ENCODE results near the gene MAP4K4.

MAP4K4 gene

GRCh38 chr2:101815739-101816391 is 118.4 kb downstream of the MAP4K4 start:
- no peak for DNase-seq (ENCODE audit: low read depth)

- DNase-seq (ENCODE audit: low read depth), result no peak
These were observed 119.1 kb downstream of the MAP4K4 start for GRCh38 chr2:101816598-101816997.

GRCh38 chr2:101817481-101817880 is 120.0 kb downstream of the MAP4K4 start:
- no peak for DNase-seq (ENCODE audit: low read depth)

- DNase-seq (ENCODE audit: low read depth), result peak; percentile 52
These were observed 121.3 kb downstream of the MAP4K4 start for GRCh38 chr2:101818531-101819451.

GRCh38 chr2:101820519-101820918 is 123.0 kb downstream of the MAP4K4 start:
- DNase-seq (ENCODE audit: low read depth), result peak; percentile 72

- DNase-seq (ENCODE audit: low read depth), result no peak
These were observed 123.7 kb downstream of the MAP4K4 start for GRCh38 chr2:101821059-101821805.

- DNase-seq (ENCODE audit: low read depth), result no peak
These were observed 124.4 kb downstream of the MAP4K4 start for GRCh38 chr2:101821828-101822458.

GRCh38 chr2:101823347-101823791 is 125.9 kb downstream of the MAP4K4 start:
- peak; percentile 61 for DNase-seq (ENCODE audit: low read depth)

- no peak for DNase-seq (ENCODE audit: low read depth)
These were observed 126.4 kb downstream of the MAP4K4 start for GRCh38 chr2:101823859-101824258.

- DNase-seq (ENCODE audit: low read depth), result no peak
These were observed 129.2 kb downstream of the MAP4K4 start for GRCh38 chr2:101826716-101827115.

GRCh38 chr2:101827246-101827645 is 129.7 kb downstream of the MAP4K4 start:
- peak; percentile 43 for DNase-seq (ENCODE audit: low read depth)

GRCh38 chr2:101828257-101828656 is 130.8 kb downstream of the MAP4K4 start:
- no peak for DNase-seq (ENCODE audit: low read depth)

- no peak for DNase-seq (ENCODE audit: low read depth)
These were observed 131.3 kb downstream of the MAP4K4 start for GRCh38 chr2:101828673-101829334.

GRCh38 chr2:101829429-101829828 is 131.9 kb downstream of the MAP4K4 start:
- DNase-seq (ENCODE audit: low read depth), result no peak

GRCh38 chr2:101830146-101830545 is 132.6 kb downstream of the MAP4K4 start:
- DNase-seq (ENCODE audit: low read depth), result no peak

- peak; percentile 59 for DNase-seq (ENCODE audit: low read depth)
These were observed 133.0 kb downstream of the MAP4K4 start for GRCh38 chr2:101830555-101830954.

GRCh38 chr2:101831351-101831865 is 133.9 kb downstream of the MAP4K4 start:
- DNase-seq (ENCODE audit: low read depth), result peak; percentile 57

GRCh38 chr2:101832114-101832513 is 134.6 kb downstream of the MAP4K4 start:
- no peak for DNase-seq (ENCODE audit: low read depth)

- no peak for DNase-seq (ENCODE audit: low read depth)
These were observed 136.5 kb downstream of the MAP4K4 start for GRCh38 chr2:101833890-101834523.

- no peak for DNase-seq (ENCODE audit: low read depth)
These were observed 139.8 kb downstream of the MAP4K4 start for GRCh38 chr2:101837354-101837753.
